Measurements from ENCODE around the gene KHDC1L. TPM values are rescaled to one million over a fixed set of nuclear protein-coding genes. Genes with fewer than 3 reads are reported as not detected.

KHDC1L gene
- total and polyA plus RNA-seq, 4 donors: not detected

GRCh38 chr6:73231986-73232391 is 6.7 kb upstream of the KHDC1L start:
- no peak overlapping the region for H3K27ac ChIP-seq (ENCODE audit: low read depth in 1 of 2, low read length in 2 of 2)
- no peaks in the 10 kb centered on the region for H3K36me3 ChIP-seq (ENCODE audit: control insufficient read depth in 4 of 4, insufficient read depth in 3 of 4, low read depth in 1 of 4, low read length in 3 of 4)
- H3K4me3 ChIP-seq (ENCODE audit: low read depth in 1 of 3, low read length in 3 of 3): no peak overlapping the region
- H3K9ac ChIP-seq (ENCODE audit: low read depth in 1 of 2, low read length in 2 of 2): no peak overlapping the region
- H3K9me3 ChIP-seq (ENCODE audit: control insufficient read depth in 4 of 4, low read length in 3 of 4): no peaks in the 10 kb centered on the region
- TF ChIP-seq RXRA (IDR thresholded peaks at IDR 0.05): no peak
- no peak for TF ChIP-seq RAD21 (IDR thresholded peaks at IDR 0.05)
- TF ChIP-seq FOXA1 (IDR thresholded peaks at IDR 0.05): no peak
- no peak for TF ChIP-seq YY1 (IDR thresholded peaks at IDR 0.05)
- TF ChIP-seq SP1 (IDR thresholded peaks at IDR 0.05): no peak
- no peak for TF ChIP-seq EGR1 (IDR thresholded peaks at IDR 0.05; ENCODE audit: low read depth in 2 of 2)
- TF ChIP-seq, protein P1, sequence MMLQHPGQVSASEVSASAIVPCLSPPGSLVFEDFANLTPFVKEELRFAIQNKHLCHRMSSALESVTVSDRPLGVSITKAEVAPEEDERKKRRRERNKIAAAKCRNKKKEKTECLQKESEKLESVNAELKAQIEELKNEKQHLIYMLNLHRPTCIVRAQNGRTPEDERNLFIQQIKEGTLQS (IDR thresholded peaks at IDR 0.05): no peak
- TF ChIP-seq JUND (IDR thresholded peaks at IDR 0.05): no peak
- WGBS: 49% methylated on average over 1 of the region's 1 CpG
- no peaks in the 10 kb centered on the region for H3K4me1 ChIP-seq (ENCODE audit: control insufficient read depth in 4 of 4, insufficient read depth in 4 of 4, low read length in 3 of 4)
- DNase-seq (ENCODE audit: low spot score): no peak
- no peaks in the 10 kb centered on the region for H3K27me3 ChIP-seq (ENCODE audit: control insufficient read depth in 4 of 4, insufficient read depth in 4 of 4, low read length in 3 of 4)

DNA sequence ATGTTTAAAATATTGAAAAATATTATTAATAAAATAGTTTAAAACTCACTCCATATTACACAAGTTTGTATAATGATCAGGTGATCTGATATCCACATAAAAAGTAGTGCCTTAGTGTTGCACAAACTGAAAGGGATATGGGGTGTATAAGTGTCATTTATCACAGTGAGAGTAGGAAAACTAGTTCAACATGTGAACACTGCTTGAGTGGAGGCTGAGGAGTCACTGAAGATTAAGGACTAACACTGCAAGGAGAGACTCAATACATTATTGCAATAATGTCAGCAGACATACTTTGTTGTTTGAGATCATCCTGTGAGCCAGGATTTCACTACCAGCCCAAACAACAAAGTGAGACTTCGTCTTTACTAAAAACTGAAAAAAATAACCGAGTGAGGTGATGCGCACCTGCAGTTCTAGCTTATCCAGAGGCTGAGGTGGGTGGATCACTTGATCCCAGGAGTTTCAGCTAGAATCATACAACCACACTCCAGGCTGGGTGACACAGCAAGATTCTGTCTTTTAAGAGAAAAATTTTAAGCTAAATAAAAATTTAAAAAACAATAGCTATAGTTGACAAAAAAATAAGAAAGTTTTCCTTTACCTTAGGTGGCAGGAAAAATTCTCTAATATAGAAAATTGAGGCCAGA is 2.4 kb upstream of the KHDC1L start:
- Histone ChIP-seq H3K9ac (ENCODE audit: low read depth in 1 of 2, low read length in 2 of 2) (no peak overlapping the region), H3K4me3 (ENCODE audit: low read depth in 1 of 3, low read length in 3 of 3) (no peak overlapping the region), H3K27me3 (ENCODE audit: control insufficient read depth in 4 of 4, insufficient read depth in 4 of 4, low read length in 3 of 4) (no peaks in the 10 kb centered on the region), H3K4me1 (ENCODE audit: control insufficient read depth in 4 of 4, insufficient read depth in 4 of 4, low read length in 3 of 4) (no peaks in the 10 kb centered on the region), H3K36me3 (ENCODE audit: control insufficient read depth in 4 of 4, insufficient read depth in 3 of 4, low read depth in 1 of 4, low read length in 3 of 4) (no peaks in the 10 kb centered on the region), H3K27ac (ENCODE audit: low read depth in 1 of 2, low read length in 2 of 2) (no peak overlapping the region), H3K9me3 (ENCODE audit: control insufficient read depth in 4 of 4, low read length in 3 of 4) (no peaks in the 10 kb centered on the region)
- TF ChIP-seq SP1 (IDR thresholded peaks at IDR 0.05) (no peak), FOXA2 (IDR thresholded peaks at IDR 0.05) (no peak), TAF1 (conservative IDR thresholded peaks at IDR 0.05) (no peak), GABPA (IDR thresholded peaks at IDR 0.05 in 1 of 2, conservative IDR thresholded peaks at IDR 0.05 in 1 of 2) (no peak), ZBTB33 (IDR thresholded peaks at IDR 0.05) (no peak), EGR1 (IDR thresholded peaks at IDR 0.05; ENCODE audit: low read depth in 2 of 2) (no peak), YY1 (IDR thresholded peaks at IDR 0.05) (no peak), FOXA1 (IDR thresholded peaks at IDR 0.05) (no peak), RAD21 (IDR thresholded peaks at IDR 0.05) (no peak), REST (IDR thresholded peaks at IDR 0.05) (no peak), NR2F2 (IDR thresholded peaks at IDR 0.05) (no peak), RXRA (IDR thresholded peaks at IDR 0.05) (no peak), HNF4G (IDR thresholded peaks at IDR 0.05) (no peak), HNF4A (conservative IDR thresholded peaks at IDR 0.05) (no peak), JUND (IDR thresholded peaks at IDR 0.05) (no peak)
- TF ChIP-seq, protein P2, sequence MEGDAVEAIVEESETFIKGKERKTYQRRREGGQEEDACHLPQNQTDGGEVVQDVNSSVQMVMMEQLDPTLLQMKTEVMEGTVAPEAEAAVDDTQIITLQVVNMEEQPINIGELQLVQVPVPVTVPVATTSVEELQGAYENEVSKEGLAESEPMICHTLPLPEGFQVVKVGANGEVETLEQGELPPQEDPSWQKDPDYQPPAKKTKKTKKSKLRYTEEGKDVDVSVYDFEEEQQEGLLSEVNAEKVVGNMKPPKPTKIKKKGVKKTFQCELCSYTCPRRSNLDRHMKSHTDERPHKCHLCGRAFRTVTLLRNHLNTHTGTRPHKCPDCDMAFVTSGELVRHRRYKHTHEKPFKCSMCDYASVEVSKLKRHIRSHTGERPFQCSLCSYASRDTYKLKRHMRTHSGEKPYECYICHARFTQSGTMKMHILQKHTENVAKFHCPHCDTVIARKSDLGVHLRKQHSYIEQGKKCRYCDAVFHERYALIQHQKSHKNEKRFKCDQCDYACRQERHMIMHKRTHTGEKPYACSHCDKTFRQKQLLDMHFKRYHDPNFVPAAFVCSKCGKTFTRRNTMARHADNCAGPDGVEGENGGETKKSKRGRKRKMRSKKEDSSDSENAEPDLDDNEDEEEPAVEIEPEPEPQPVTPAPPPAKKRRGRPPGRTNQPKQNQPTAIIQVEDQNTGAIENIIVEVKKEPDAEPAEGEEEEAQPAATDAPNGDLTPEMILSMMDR (IDR thresholded peaks at IDR 0.05; ENCODE audit: low read depth, low read length, missing input control): no peak
- TF ChIP-seq, protein P3, sequence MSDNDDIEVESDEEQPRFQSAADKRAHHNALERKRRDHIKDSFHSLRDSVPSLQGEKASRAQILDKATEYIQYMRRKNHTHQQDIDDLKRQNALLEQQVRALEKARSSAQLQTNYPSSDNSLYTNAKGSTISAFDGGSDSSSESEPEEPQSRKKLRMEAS (IDR thresholded peaks at IDR 0.05): no peak
- TF ChIP-seq, protein P1 (IDR thresholded peaks at IDR 0.05): no peak
- no peak for DNase-seq (ENCODE audit: low spot score)
- 82% methylated on average over 3 of the region's 3 CpGs for WGBS

All from liver (tissue), 9 donors.